ENCODE results near the gene LLGL2.

DNA sequence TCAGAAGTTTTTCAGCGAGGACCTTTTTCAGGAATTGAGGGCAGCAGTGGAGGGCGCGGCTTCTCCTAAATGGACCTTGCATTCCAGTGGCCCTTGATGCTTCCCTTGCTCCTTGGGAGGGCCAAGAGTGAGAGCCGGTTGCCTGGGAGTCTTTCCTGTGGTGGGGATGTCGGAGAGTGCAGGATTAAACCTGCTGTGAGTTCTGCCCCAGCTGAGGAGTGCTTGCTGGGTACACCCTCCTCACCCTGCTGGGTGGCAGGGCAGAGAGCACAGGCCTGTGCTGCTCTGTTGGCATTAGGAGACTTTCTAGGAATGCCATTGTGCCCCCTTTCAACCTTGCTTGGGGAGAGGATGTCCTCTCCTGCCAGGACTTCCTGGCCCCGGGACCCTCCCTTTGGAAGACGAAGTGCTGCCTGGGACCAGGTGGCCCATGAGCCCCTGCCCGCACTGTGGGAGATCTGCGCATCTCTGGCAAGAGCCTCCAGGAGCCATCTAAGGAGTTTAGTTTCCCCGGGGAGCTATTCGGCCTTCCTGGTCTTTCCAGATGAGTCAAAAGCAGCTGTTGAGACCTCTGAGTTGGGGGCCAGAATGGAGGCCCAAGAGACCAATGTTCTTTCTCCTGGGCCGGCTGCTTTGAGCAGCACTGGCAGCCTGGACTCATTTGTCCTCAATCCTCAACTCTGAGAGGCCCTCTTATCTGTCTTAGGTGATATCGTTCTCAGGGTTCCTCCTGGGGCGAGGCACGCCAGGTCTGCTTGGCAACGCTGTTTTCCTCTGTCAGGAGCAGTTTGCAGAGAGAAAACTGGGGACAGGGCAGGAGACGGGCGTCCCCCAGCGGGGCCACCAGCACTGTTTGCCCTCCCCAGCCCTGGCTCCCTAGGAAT is 5.6 kb downstream of the LLGL2 start:
- TF ChIP-seq CTCF (IDR thresholded peaks at IDR 0.05), result no peak
- TF ChIP-seq POLR2A (IDR thresholded peaks at IDR 0.05), result no peak
